ENCODE results near the gene HBM.
A peak's percentile ranks its signal among the peaks of the same experiment; 100 is the strongest.
"Not testable (repeated sequence)": the region's sequence is repeated elsewhere in the genome, so short reads cannot be mapped to it uniquely, and the experiment has no call there.

The HBM gene

GRCh38 chr16:170788-171187 lies 5.0 kb downstream of the HBM start:
- DNase-seq, result no peak

- DNase-seq, result not testable (repeated sequence)
Measured at GRCh38 chr16:172374-172941, 6.7 kb downstream of the HBM start, which contains the start of gene HBA2. Gene HBA2, plus strand, starts transcription at chr16:172876. Its CDS starts 37 bp downstream, at chr16:172913.

GRCh38 chr16:173211-173854 lies 7.6 kb downstream of the HBM start:
- not testable (repeated sequence) for DNase-seq

- DNase-seq, result not testable (repeated sequence)
Measured at GRCh38 chr16:173928-174769, 8.4 kb downstream of the HBM start.

GRCh38 chr16:175011-175949 lies 9.5 kb downstream of the HBM start:
- DNase-seq, result no peak

GRCh38 chr16:176006-176405 lies 10.2 kb downstream of the HBM start:
- DNase-seq, result not testable (repeated sequence)

- not testable (repeated sequence) for DNase-seq
Measured at GRCh38 chr16:176477-177382, 11.0 kb downstream of the HBM start, which contains the start of gene HBA1. Gene HBA1, plus strand, starts transcription at chr16:176680. Its CDS starts 37 bp downstream, at chr16:176717.

GRCh38 chr16:177394-177822 lies 11.6 kb downstream of the HBM start:
- DNase-seq, result no peak

GRCh38 chr16:177981-178667 lies 12.3 kb downstream of the HBM start:
- no peak for DNase-seq

GRCh38 chr16:178668-179015 lies 12.9 kb downstream of the HBM start:
- no peak for DNase-seq

GRCh38 chr16:179211-180092 lies 13.7 kb downstream of the HBM start:
- DNase-seq, result no peak

GRCh38 chr16:180101-180675 lies 14.4 kb downstream of the HBM start, which contains the start of gene HBQ1:
Gene HBQ1, plus strand, starts transcription at chr16:180459. Its CDS starts 28 bp downstream, at chr16:180487.
- DNase-seq, result no peak

GRCh38 chr16:180681-181564 lies 15.1 kb downstream of the HBM start:
- DNase-seq, result peak; percentile 9

GRCh38 chr16:181565-182021 lies 15.8 kb downstream of the HBM start:
- DNase-seq, result no peak

- DNase-seq, result no peak
Measured at GRCh38 chr16:183005-183404, 17.2 kb downstream of the HBM start.

GRCh38 chr16:185213-185612 lies 19.4 kb downstream of the HBM start:
- DNase-seq, result no peak

- DNase-seq, result no peak
Measured at GRCh38 chr16:185691-186090, 19.9 kb downstream of the HBM start.

- DNase-seq, result no peak
Measured at GRCh38 chr16:187330-187729, 21.6 kb downstream of the HBM start.

Data from amniotic stem cell (primary cell).